Vagina (tissue), 2 donors: ENCODE data around the gene XPO5. TPM values are rescaled to one million over a fixed set of nuclear protein-coding genes. Genes with fewer than 3 reads are reported as not detected.

Experiments
- DNase-seq, 2 donors: peaks; one replicate each; pipeline ENCODE4 v3.0.0-alpha.2; 2017; ENCODE audit errors: extremely low spot score in 2 of 2
- H3K27ac ChIP-seq: fragments of 200-600 bp; sonication (generic); one replicate; pipeline ENCODE4 v1.5.1; 2019
- H3K27me3 ChIP-seq: fragments of 200-600 bp; sonication (generic); one replicate; pipeline ENCODE4 v1.5.1; 2019
- H3K36me3 ChIP-seq, 2 donors: fragments of 200-600 bp; sonication (generic); one replicate each; pipeline ENCODE4 v1.5.1; 2017 to 2019
- H3K4me1 ChIP-seq: fragments of 200-600 bp; sonication (generic); one replicate; pipeline ENCODE4 v1.5.1; 2019
- H3K4me3 ChIP-seq, 2 donors: fragments of 200-600 bp; sonication (generic); 1 replicate in 1 of 2; 2 replicates in 1 of 2; pipeline ENCODE4 v1.5.1; 2016 to 2019
- H3K9me3 ChIP-seq: fragments of 200-600 bp; sonication (generic); one replicate; pipeline ENCODE4 v1.5.1; 2019
- CTCF ChIP-seq, 3 experiments: fragments of 450-650 bp in 2 of 3; fragments of 200-600 bp in 1 of 3; sonication (generic) in 1 of 3; IDR thresholded peaks; one replicate each; pipeline ENCODE4 v1.5.1; 2017 to 2019; ENCODE audit warnings: antibody characterized with exemption in 3 of 3, mild to moderate bottlenecking in 2 of 3, moderate library complexity in 2 of 3
- POLR2A ChIP-seq, 2 donors: fragments of 450-650 bp; IDR thresholded peaks; one replicate each; pipeline ENCODE4 v1.6.1; 2017; ENCODE audit warnings: antibody characterized with exemption in 2 of 2, mild to moderate bottlenecking in 2 of 2, moderate library complexity in 2 of 2
- POLR2AphosphoS5 ChIP-seq, 2 donors: sonication (generic); formaldehyde crosslinking; IDR thresholded peaks; one replicate each; pipeline ENCODE4 v1.9.0; 2017; ENCODE audit warnings: antibody characterized with exemption in 2 of 2, mild to moderate bottlenecking in 2 of 2, low read depth in 1 of 2; ENCODE audit not compliant: insufficient read depth in 1 of 2
- intact Hi-C: fragments of 100-400 bp; cut with DNase I; formaldehyde crosslinking; loops from one replicate; pipeline ENCODE4 v1.15.1; 2023
- total RNA-seq: library from RNA; depleted of rRNA; stranded (reverse); fragments of >200 nt; gene quantifications from one replicate; pipeline ENCODE4 v1.2.3, GENCODE V29; 2016

Gene XPO5
- total RNA-seq, 1 donor from 2014 or later, result 24.3 TPM

GRCh38 chr6:43511824-43512415 lies 63.9 kb downstream of the XPO5 start:
- Histone ChIP-seq H3K4me1 (peaks cover 46% of the 10 kb centered on the region), H3K9me3 (no peaks in the 10 kb centered on the region), H3K27me3 (no peaks in the 10 kb centered on the region), H3K4me3 (no peak overlapping the region), H3K27ac (no peak overlapping the region), H3K36me3 (peaks cover 0 to 35% of the 10 kb centered on the region in 2 donors)
- TF ChIP-seq CTCF (IDR thresholded peaks at IDR 0.05), result no peak
- no peak for TF ChIP-seq POLR2AphosphoS5 (IDR thresholded peaks at IDR 0.05; ENCODE audit: insufficient read depth in 1 of 2, low read depth in 1 of 2)
- TF ChIP-seq POLR2A (IDR thresholded peaks at IDR 0.05), result no peak
- intact Hi-C loops, result no loop called here
- no peak for DNase-seq

- H3K27ac ChIP-seq, result peak overlapping the region; percentile 42
- DNase-seq, result no peak
- H3K4me1 ChIP-seq, result peaks cover 42% of the 10 kb centered on the region
- TF ChIP-seq POLR2AphosphoS5 (IDR thresholded peaks at IDR 0.05; ENCODE audit: insufficient read depth in 1 of 2, low read depth in 1 of 2), result no peak
- TF ChIP-seq CTCF (IDR thresholded peaks at IDR 0.05), result no peak
- no peak for TF ChIP-seq POLR2A (IDR thresholded peaks at IDR 0.05)
- no peaks in the 10 kb centered on the region for H3K9me3 ChIP-seq
- H3K36me3 ChIP-seq, result peaks cover 0 to 36% of the 10 kb centered on the region in 2 donors
- no peaks in the 10 kb centered on the region for H3K27me3 ChIP-seq
- intact Hi-C loops, result no loop called here
- peak overlapping the region; percentile 61 to 64 for H3K4me3 ChIP-seq
Measured at GRCh38 chr6:43510827-43511163, 65.0 kb downstream of the XPO5 start.

- no peak for DNase-seq
- H3K4me3 ChIP-seq, result peak within 1 kb of the TSS; percentile 61 to 64
- peak within 1 kb of the TSS; percentile 42 for H3K27ac ChIP-seq
- H3K9me3 ChIP-seq, result no peaks in the 10 kb centered on the region
- TF ChIP-seq CTCF (IDR thresholded peaks at IDR 0.05), result no peak
- peak in 1 of 2 donors; percentile 39 for TF ChIP-seq POLR2AphosphoS5 (IDR thresholded peaks at IDR 0.05; ENCODE audit: insufficient read depth in 1 of 2, low read depth in 1 of 2)
- H3K27me3 ChIP-seq, result no peaks in the 10 kb centered on the region
- peaks cover 36% of the 10 kb centered on the region for H3K4me1 ChIP-seq
- H3K36me3 ChIP-seq, result peaks cover 0 to 42% of the 10 kb centered on the region in 2 donors
- intact Hi-C loops, result loop anchor here (5.0 to 10.0 kb wide), 2 partner anchors 58 to 145 kb away; partner anchors contain the start of gene ZNF318
Measured at GRCh38 chr6:43509984-43510826, 65.6 kb downstream of the XPO5 start, which contains the start of gene LRRC73. TSS of gene LRRC73 (minus strand) at chr6:43510346. CDS start at chr6:43509785, 561 bp downstream.

- intact Hi-C loops, result loop anchor here (5.0 to 10.0 kb wide), 2 partner anchors 57 to 145 kb away; partner anchors contain the start of gene ZNF318
- peak overlapping the region; percentile 61 to 64 for H3K4me3 ChIP-seq
- H3K27ac ChIP-seq, result peak overlapping the region; percentile 42
- H3K9me3 ChIP-seq, result no peaks in the 10 kb centered on the region
- no peaks in the 10 kb centered on the region for H3K27me3 ChIP-seq
- TF ChIP-seq POLR2A (IDR thresholded peaks at IDR 0.05) (no peak), POLR2AphosphoS5 (IDR thresholded peaks at IDR 0.05; ENCODE audit: insufficient read depth in 1 of 2, low read depth in 1 of 2) (no peak), CTCF (IDR thresholded peaks at IDR 0.05) (no peak)
- no peak for DNase-seq
- peaks cover 28% of the 10 kb centered on the region for H3K4me1 ChIP-seq
- H3K36me3 ChIP-seq, result peaks cover 0 to 42% of the 10 kb centered on the region in 2 donors
Measured at GRCh38 chr6:43509142-43509983, 66.5 kb downstream of the XPO5 start.
